NCI-H748 (cell line): ENCODE measurements around the gene MTCL1.

ENCODE experiments used
- DNase-seq: peaks from one replicate; lab custom pipeline; 2025; ENCODE audit not compliant: unreplicated experiment; lab: John Stamatoyannopoulos, UW

Gene MTCL1

DNA sequence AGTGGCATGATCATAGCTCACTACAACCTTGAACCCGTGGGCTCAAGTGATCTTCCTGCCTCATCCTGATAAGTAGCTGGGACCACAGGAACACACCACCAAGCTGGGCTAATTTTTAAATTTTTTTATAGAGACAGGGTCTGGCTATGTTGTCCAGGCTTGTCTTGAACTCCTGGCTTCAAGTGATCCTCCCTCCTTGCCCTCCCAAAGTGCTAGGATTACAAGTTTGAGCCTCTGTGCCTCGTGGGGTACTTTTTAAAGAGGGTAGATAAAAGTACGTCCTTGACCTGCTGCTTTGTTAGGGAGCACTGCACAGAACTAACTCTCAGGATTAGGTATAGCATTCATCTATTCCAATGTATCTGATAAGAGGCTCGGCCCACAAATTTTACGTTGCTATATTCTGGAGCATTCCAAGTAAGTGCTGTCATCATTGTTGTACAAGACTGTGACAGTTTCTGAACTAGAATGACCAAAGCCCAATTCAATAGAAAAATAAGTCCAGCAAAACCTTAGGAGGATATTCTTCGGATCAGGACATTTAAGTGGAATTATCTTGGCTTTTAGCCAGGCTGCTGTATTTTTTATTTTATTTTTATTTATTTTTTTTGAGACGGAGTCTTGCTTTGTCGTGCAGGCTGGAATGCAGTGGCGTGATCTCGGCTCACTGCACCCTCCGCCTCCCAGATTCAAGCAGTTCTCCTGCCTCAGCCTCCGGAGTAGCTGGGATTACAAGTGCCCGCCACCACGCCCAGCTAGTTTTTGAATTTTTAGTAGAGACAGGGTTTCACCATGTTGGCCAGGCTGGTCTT is 4.1 kb downstream of the MTCL1 start:
- DNase-seq: no peak

GRCh38 chr18:8711736-8712135 is 6.4 kb downstream of the MTCL1 start:
- DNase-seq: peak; percentile 74

DNA sequence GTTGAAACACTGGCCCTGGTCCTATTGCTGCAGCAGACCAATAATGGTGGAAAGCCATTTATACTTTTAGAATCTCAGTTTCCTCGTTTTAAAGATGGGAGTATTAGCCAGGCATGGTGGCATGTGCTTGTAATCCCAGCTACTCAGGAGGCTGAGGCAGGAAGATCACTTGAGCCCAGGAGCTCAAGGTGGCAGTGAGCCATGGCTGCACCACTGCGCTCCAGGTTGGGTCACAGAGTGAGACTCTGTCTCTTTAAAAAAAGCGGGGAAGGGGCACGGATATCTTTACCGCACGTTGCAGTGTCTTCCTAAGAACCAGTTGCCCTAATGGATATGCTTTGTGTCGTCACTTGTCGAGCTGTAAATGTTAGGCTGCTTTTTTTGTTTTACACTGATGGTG is 8.3 kb downstream of the MTCL1 start:
- DNase-seq: no peak

DNA sequence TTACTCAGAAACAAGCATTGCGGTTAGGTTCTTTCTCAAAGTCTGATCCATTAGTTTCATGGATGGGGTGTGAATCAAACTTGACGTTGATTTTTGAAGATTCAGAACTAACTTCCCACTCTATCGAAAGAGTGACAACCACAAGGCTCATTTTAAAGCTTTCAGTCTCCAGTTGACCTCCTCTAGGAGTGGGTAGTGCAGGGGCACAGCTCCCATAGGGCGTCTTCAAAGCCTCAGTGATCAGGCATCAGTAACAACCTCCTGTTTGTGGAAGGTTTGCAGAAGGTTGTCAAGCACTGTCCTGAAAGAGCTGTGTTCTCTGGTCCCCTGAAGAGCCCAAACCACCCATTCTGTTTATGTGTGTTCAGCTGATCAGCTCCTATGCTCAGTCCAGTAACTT is 10.2 kb downstream of the MTCL1 start:
- no peak for DNase-seq

DNA sequence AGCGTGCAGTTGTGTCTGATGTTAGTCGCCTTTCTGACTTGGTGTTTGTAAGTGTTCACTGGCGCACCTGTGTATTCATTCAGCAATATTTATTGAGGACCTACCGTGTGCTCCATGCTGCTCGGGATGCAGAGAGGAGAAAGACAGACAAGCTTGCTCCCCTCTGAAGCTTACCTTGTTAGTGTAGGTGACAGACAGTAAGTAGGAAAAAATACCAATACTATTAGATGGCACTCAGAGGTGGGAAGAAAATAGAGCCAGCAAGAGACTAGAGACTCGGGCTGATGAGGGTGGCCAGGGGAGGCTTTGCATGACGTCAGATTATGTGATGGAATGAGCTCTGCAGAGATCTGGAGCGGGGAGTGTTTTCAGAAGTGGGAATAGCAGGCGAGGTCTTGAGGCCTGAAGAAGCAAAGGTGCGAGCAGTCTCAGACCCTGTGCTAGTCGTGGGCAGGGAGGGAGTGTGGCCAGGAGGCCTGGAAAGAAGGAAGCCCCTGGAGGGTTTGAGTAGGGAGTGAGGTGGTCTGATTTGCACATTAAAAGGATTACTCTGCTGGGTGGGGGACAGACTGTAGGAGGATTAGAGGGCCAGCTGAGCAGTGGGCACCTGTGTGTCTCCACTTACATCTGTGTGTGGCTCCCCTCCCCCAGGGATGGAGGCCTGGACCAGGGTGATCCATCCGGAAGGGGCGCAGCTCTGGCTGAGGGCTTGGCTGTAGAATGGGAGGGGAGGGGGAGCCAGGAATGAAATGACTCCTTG is 11.8 kb downstream of the MTCL1 start:
- no peak for DNase-seq

- no peak for DNase-seq
Observed at GRCh38 chr18:8718401-8718913, 13.1 kb downstream of the MTCL1 start.

GRCh38 chr18:8719192-8719591 is 13.8 kb downstream of the MTCL1 start:
- DNase-seq: no peak

DNA sequence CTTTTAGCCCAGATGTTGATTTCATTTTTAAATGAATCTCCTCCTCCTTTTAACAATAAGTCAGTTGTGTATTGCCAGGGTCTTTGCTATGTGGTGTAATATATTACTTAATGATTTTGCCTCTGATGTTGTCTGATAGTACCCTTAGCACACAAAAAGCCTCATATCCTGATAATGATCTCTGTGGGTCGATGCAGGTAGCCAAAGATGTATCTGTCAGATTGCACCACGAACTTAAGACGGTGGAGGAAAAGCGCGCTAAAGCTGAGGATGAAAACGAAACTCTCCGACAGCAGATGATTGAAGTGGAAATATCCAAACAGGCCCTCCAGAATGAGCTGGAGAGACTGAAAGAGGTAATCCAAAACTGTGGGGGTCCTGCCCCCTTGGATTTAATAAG is 14.8 kb downstream of the MTCL1 start:
- DNase-seq: no peak

DNA sequence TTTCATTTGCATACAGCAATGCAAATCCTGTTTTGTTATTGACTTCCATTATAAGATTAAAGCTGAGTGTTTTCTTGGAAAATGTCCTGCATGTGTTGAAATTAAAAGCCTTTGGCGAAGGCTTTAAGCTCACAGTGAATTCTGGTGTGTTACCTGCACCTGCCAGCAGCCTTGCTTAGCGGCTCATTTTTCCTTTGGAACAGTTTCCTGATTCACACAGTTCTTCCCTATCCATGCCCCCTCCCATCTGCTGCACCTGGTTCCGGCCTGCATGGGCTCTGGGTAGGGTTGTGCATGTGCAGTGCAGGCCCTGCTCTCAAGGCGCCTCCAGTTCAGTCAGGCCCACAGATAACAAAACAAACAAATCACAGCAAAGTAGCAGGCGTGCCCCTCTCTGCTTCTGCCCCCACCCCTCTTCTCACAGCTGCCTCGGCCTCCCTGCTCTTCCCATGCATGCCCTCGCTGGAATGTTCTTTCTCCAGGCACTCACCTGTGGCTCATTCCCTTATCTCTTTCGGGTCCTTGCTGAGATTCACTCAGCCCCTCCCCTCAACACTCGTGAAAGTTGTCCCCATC is 15.8 kb downstream of the MTCL1 start:
- DNase-seq: no peak

- DNase-seq: no peak
Observed at GRCh38 chr18:8721716-8722115, 16.4 kb downstream of the MTCL1 start.

GRCh38 chr18:8722946-8723820 is 17.8 kb downstream of the MTCL1 start:
- DNase-seq: no peak

DNA sequence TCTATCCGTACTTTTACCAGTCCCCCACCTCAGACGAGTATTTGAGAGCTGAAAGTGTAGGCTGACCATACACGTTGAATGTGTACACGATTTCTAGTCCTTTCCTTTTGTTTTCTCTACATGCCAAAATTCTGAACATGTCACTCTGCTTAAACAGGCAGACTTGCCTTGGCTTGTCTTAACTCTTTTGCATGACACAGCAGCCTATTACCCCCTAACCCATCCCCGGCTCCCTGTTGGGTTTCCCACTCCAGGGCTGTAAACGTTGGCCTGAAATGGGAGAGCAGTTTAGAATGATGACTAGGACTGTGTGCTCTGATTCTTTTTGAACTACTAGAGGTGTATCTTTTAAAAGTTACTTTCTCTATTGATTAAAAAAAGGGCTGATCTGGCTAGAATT is 19.1 kb downstream of the MTCL1 start:
- DNase-seq: no peak

DNA sequence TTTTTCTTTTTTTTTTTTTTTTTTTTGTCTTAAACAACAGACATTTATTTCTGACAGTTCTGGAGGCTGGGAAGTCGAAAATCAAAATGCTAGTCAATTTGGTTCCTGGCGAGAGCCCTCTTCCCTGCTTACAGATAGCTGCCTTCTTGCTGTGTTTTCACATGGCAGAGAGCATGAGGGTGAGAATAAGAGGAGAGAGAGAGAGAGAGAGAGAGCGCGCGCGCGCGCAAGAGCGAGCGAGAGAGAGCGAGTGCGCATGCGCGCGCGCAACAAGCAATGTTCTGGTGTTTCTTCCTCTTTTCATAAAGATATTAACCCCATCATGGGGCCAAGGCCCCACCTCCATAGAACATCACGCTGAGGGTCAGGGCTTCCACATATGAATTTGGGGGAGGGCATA is 20.9 kb downstream of the MTCL1 start:
- no peak for DNase-seq

DNA sequence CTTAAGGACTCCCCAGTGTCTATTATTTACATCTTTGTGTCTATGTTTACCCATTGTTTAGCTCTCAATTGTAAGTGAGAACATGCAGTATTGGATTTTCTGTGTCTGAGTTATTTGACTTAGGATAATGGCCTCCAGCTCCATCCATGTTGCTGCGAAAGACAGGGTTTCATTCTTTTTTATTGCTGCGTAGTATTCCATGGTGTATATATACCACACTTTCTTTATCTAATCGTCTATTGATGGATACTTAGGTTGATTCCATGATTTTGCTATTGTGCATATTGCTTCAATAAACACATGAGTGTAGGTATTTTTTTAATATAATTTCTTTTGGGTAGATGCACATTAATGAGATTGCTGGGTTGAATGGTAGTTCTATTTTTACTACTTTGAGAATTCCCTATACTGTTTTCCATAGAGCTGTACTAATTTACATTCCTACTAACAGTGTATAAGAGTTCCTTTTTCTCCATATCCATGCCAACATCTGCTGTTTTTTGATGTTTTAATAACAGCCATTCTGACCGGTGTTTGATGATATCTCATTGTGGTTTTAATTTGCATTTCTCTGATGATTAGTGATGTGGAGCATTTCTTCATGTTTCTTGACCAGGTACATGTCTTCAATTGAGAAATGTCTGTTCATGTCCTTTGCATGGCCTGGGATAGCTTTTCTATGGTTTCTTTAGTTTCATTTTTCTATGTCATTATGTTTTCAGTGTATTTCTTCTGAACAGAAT is 21.8 kb downstream of the MTCL1 start:
- DNase-seq: no peak

DNA sequence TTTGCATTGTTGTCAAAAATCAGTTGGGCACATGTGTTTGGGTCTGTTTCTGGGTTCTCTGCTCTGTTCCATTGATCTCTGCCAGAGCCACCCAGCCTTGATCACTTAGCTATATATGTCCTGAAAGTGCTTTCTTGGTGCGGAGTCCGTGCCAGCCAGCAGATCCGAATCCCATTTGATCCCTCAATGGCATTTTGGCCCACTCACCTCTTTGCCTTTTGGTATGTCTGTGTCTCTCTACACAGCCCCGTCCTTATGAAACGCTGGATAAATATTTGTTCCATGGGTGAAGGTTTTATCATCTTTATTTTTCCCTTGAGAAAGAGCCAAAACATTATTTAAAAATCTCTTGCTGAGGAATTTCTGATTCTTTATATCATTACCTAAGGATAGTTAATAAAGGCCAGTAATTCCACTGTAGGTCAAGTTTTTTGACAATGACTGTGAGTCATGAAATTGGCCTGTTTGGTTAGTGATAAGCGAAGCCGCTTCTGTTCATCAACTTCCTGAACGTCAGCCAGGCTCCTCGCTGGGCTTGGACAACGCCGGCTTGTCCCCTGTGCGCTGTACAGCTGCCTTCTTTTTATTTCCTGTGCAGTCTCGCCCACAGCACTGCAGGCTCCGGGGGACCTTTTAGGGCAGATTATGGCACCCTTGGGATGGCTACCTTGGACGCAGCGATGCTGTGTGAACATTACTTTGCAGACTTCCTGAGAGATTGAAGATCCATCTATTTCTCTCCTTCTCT is 24.9 kb downstream of the MTCL1 start:
- no peak for DNase-seq

DNA sequence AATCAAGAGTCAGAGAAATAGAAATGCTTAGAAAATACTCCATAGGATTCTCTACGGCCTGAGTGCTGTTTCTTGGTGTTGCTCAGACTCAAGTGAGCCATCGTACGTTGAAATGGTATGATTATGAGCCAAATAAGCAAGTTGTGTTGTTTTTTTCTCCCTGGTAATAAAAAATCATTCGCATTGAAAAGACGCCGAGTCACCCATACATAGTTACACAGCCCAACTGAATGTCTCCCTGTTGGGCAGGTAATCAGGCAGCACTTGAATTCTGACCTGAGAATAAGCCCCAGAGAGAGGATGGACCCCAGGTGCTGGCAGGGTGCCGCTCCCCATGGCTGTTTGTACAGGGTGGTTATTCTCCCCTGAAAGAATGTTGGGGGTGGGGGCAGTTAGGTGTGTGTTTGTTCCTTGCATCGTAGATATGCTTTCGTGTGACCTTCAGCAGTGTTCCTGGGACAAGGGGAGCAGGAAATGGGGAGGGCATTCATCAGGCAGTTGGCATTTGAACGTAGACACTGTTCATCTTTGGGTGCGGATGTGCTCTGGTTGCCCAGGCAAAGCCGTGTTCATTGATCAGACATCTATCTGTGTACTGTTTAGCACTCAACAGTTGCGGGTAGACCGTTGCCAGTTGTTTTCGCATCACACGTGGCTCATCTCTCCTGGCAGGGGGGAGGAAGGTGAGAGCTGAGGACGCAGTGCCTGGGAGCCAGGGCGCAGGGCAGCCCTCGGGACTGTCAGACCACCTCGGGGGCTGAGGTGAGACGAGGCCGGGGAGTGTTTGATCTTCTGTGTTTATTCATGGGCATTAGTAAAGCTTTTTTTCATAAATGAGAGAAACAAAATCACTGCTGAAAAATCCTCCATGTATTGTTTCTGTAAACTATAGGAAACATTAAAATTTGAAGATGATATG is 27.3 kb downstream of the MTCL1 start:
- no peak for DNase-seq

DNA sequence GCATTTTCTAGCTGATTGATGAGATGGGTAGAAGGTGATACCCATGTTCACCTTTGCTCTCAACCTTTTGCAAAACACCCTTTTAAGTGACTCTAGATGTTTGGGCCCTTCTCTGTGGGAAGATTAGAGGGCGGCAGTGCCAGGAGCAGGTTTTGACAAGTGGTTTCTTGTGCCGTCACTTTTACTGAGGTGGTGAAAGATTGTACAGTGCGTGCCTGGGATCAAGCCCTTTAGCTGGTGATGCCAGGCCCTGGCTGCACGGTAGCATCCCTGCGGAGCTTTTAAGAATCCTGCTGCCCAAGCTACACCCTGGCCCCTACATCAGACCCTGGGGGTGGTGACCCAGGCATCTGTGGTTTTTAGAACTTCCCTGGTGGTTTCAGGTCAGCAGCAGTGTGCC is 29.1 kb downstream of the MTCL1 start:
- no peak for DNase-seq

DNA sequence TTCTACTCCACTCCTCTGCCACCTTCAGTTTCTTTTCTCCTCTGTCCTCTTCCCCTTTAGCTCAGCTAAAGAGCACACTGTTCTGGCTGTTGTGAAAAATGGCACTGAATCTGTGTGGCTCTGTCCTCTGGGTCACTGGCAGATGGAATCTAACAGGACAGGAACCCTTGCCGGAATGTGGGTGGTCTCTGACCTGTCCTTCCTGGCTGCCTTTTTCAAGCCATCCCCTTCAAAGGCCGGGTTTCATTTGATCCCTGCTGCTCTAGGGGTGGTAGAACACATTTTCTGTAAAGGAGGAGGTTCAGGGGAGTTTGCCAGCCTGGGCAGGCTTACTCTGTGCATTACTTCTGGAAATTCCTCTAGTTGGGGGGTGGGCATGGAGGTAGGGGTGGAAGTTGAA is 29.9 kb downstream of the MTCL1 start:
- no peak for DNase-seq

GRCh38 chr18:8741117-8741516 is 35.8 kb downstream of the MTCL1 start:
- peak; percentile 75 for DNase-seq
